ENCODE data around the gene DHRS3. TPM values are rescaled to one million over a fixed set of nuclear protein-coding genes. Genes with fewer than 3 reads are reported as not detected.
A peak's percentile ranks its signal among the peaks of the same experiment; 100 is the strongest.

The DHRS3 gene
- total RNA-seq, 1 experiment from 2014 or later, result 59.4 TPM

- Mint-ChIP-seq H3K9me3 (ENCODE audit: unreplicated experiment) (peaks cover 28% of the 10 kb centered on the region), H3K4me3 (ENCODE audit: unreplicated experiment) (no peak overlapping the region), H3K36me3 (ENCODE audit: insufficient read depth, unreplicated experiment) (peaks cover 5% of the 10 kb centered on the region), H3K27me3 (ENCODE audit: insufficient read depth, unreplicated experiment) (no peaks in the 10 kb centered on the region), H3K27ac (ENCODE audit: unreplicated experiment) (no peak overlapping the region), H3K4me1 (ENCODE audit: low read depth, unreplicated experiment) (no peaks in the 10 kb centered on the region)
- no TSS peak for BruUV-seq (replicated peaks)
- POLR2A ChIA-PET, result no interaction called here
- DNase-seq, result no peak
- Histone ChIP-seq H3K4me3 (ENCODE audit: low read depth, low read length) (no peak overlapping the region), H3K36me3 (ENCODE audit: control insufficient read depth, insufficient read depth, low read length) (no peaks in the 10 kb centered on the region), H3K27me3 (replicated peaks; ENCODE audit: control insufficient read depth, insufficient read depth, low read length) (no peaks in the 10 kb centered on the region), H3K9me3 (peaks cover 13% of the 10 kb centered on the region), H3K4me1 (peaks cover 8% of the 10 kb centered on the region)
- TF ChIP-seq, protein P1, sequence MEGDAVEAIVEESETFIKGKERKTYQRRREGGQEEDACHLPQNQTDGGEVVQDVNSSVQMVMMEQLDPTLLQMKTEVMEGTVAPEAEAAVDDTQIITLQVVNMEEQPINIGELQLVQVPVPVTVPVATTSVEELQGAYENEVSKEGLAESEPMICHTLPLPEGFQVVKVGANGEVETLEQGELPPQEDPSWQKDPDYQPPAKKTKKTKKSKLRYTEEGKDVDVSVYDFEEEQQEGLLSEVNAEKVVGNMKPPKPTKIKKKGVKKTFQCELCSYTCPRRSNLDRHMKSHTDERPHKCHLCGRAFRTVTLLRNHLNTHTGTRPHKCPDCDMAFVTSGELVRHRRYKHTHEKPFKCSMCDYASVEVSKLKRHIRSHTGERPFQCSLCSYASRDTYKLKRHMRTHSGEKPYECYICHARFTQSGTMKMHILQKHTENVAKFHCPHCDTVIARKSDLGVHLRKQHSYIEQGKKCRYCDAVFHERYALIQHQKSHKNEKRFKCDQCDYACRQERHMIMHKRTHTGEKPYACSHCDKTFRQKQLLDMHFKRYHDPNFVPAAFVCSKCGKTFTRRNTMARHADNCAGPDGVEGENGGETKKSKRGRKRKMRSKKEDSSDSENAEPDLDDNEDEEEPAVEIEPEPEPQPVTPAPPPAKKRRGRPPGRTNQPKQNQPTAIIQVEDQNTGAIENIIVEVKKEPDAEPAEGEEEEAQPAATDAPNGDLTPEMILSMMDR (IDR thresholded peaks at IDR 0.05; ENCODE audit: insufficient read depth in 1 of 2, low read depth in 1 of 2, low read length in 1 of 2, severe bottlenecking in 1 of 2, unreplicated experiment in 1 of 2), result no peak
- CTCF ChIA-PET, result no interaction called here
- intact Hi-C loops (cut with micrococcal nuclease; ENCODE audit: unreplicated experiment), result no loop called here
Measured at GRCh38 chr1:12637693-12638092, 19.7 kb upstream of the DHRS3 start.

DNA sequence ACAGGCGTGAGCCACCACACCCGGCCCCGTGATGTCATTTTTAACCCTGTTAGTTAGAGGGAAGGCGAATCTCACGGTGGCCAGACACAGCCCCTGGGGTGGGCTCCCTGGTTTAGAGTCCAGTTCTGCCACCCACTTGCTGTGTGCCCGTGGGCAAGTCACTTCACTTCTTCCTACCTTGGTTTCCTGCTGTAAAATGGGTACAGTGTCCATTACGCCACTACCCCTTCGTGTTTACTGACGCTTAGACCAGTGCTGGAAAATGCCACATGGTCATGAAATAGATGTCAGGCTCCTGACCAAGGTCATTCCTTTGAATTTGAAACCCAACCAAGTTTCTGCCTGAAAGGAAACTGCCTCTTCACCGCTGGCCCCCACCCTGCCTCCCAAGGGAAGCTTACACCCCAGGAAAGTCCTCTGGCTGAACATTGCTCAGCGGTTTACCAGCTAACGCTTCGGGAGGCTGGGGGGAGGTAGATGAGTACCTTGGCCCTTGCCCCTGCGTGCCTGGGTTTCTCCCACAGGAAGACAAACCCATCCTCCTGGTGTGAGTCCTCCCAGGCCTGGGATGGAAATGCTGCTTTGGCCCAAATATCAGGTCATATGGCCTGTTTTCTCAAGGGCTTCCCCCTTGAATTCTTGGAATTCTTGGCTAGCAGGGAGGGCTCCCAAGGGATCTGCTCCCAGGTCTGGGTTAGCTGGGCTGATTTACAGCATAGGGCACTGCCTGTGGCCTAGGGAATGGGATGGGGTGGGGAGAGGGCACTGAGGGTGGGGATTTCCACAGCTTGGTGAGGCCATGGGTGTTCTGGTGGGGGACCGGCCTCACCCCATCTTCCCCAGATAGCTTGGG lies 18.3 kb upstream of the DHRS3 start:
- no peaks in the 10 kb centered on the region for H3K27me3 Mint-ChIP-seq (ENCODE audit: insufficient read depth, unreplicated experiment)
- H3K36me3 Mint-ChIP-seq (ENCODE audit: insufficient read depth, unreplicated experiment), result peaks cover 5% of the 10 kb centered on the region
- intact Hi-C loops (cut with micrococcal nuclease; ENCODE audit: unreplicated experiment), result no loop called here
- POLR2A ChIA-PET, result no interaction called here
- Histone ChIP-seq H3K4me3 (ENCODE audit: low read depth, low read length) (no peak overlapping the region), H3K4me1 (peaks cover 8% of the 10 kb centered on the region), H3K36me3 (ENCODE audit: control insufficient read depth, insufficient read depth, low read length) (no peaks in the 10 kb centered on the region), H3K27me3 (replicated peaks; ENCODE audit: control insufficient read depth, insufficient read depth, low read length) (no peaks in the 10 kb centered on the region), H3K9me3 (peaks cover 12% of the 10 kb centered on the region)
- H3K27ac Mint-ChIP-seq (ENCODE audit: unreplicated experiment), result no peak overlapping the region
- no TSS peak for BruUV-seq (replicated peaks)
- TF ChIP-seq, protein P1 (IDR thresholded peaks at IDR 0.05; ENCODE audit: insufficient read depth in 1 of 2, low read depth in 1 of 2, low read length in 1 of 2, severe bottlenecking in 1 of 2, unreplicated experiment in 1 of 2), result no peak
- peaks cover 26% of the 10 kb centered on the region for H3K9me3 Mint-ChIP-seq (ENCODE audit: unreplicated experiment)
- H3K4me1 Mint-ChIP-seq (ENCODE audit: low read depth, unreplicated experiment), result no peaks in the 10 kb centered on the region
- peak; percentile 16 to 51 for DNase-seq
- CTCF ChIA-PET, result no interaction called here
- no peak overlapping the region for H3K4me3 Mint-ChIP-seq (ENCODE audit: unreplicated experiment)

DNA sequence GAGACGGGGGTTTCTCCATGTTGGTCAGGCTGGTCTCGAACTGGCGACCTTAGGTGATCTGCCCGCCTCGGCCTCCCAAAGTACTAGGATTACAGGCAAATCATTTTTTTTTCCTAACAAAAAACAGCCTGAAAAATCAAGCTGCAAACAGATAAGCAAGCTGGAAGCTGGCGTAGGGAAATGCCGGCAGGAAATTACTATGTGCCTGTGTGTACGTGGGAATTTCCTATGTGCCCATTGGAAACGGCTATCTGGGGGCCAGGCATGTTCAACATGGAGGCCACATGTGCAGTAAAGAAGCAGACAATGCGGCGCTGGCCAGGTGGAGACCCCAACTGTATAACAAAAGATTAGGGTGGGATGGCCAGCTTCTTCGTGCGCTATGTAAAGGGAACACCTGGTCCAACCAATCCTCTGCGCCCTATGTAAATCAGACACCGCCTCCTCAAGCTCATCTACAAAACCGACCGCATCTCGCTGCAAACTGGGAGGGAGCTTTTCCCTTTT lies 16.7 kb upstream of the DHRS3 start:
- no TSS peak for BruUV-seq (replicated peaks)
- H3K4me3 Mint-ChIP-seq (ENCODE audit: unreplicated experiment), result no peak overlapping the region
- H3K4me3 ChIP-seq (ENCODE audit: low read depth, low read length), result no peak overlapping the region
- no peaks in the 10 kb centered on the region for H3K4me1 Mint-ChIP-seq (ENCODE audit: low read depth, unreplicated experiment)
- ChIA-PET CTCF (no interaction called here), POLR2A (no interaction called here)
- TF ChIP-seq, protein P1 (IDR thresholded peaks at IDR 0.05; ENCODE audit: insufficient read depth in 1 of 2, low read depth in 1 of 2, low read length in 1 of 2, severe bottlenecking in 1 of 2, unreplicated experiment in 1 of 2), result no peak
- H3K9me3 ChIP-seq, result peaks cover 2% of the 10 kb centered on the region; the same call in 1 of the 2 replicates
- no peak overlapping the region for H3K27ac Mint-ChIP-seq (ENCODE audit: unreplicated experiment)
- H3K27me3 Mint-ChIP-seq (ENCODE audit: insufficient read depth, unreplicated experiment), result no peaks in the 10 kb centered on the region
- no peaks in the 10 kb centered on the region for H3K36me3 ChIP-seq (ENCODE audit: control insufficient read depth, insufficient read depth, low read length)
- H3K9me3 Mint-ChIP-seq (ENCODE audit: unreplicated experiment), result peaks cover 11% of the 10 kb centered on the region
- intact Hi-C loops (cut with micrococcal nuclease; ENCODE audit: unreplicated experiment), result no loop called here
- H3K4me1 ChIP-seq, result peaks cover 8% of the 10 kb centered on the region
- DNase-seq, result no peak
- no peaks in the 10 kb centered on the region for H3K27me3 ChIP-seq (replicated peaks; ENCODE audit: control insufficient read depth, insufficient read depth, low read length)
- peaks cover 5% of the 10 kb centered on the region for H3K36me3 Mint-ChIP-seq (ENCODE audit: insufficient read depth, unreplicated experiment)

Measured in Caco-2 (cell line).